Cerebellar cortex (tissue), 1 donor: ENCODE results near the gene PLPP4.

Experiments used
- DNase-seq: peaks from one replicate; pipeline ENCODE4 v3.0.0-alpha.2; 2015; ENCODE audit warnings: low spot score

PLPP4 gene

DNA sequence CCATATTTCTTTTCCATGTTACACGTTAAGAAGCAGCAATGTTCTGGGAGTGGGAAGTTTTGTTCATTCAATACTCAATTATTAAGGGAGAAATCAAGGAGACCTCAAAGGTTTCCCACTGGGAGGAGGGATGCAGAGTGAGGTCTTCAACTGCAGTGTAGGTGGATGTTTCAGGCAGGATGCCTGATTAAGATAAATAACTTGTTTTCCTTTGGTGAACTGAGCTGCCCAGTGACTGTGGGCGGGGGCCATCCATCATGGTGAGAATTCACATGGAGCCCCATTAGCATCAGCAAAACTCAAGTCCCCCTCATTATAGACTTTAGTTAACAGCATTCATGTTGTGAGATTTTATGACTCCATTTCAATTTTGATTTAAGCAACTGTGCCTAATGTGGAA lies 121.1 kb downstream of the PLPP4 start:
- DNase-seq: no peak

DNA sequence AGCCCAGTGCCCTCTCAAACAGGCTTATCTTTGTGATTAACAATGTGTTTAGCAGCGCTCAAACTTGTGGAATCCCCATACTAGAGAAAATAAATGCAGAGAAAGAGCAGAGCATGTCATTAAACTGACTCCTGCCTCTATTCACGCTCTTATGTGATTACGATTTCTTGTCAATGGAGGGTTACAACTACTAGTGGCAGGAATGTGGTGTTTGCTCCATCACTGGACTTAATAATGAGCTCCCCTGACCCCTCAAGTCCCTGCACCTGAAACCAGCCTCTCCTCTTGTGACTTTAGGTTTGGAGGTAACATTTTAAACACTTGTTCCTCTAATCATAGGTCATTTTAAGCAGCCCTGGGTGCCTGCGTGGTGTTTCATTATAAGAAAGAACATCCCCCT lies 121.9 kb downstream of the PLPP4 start:
- no peak for DNase-seq

DNA sequence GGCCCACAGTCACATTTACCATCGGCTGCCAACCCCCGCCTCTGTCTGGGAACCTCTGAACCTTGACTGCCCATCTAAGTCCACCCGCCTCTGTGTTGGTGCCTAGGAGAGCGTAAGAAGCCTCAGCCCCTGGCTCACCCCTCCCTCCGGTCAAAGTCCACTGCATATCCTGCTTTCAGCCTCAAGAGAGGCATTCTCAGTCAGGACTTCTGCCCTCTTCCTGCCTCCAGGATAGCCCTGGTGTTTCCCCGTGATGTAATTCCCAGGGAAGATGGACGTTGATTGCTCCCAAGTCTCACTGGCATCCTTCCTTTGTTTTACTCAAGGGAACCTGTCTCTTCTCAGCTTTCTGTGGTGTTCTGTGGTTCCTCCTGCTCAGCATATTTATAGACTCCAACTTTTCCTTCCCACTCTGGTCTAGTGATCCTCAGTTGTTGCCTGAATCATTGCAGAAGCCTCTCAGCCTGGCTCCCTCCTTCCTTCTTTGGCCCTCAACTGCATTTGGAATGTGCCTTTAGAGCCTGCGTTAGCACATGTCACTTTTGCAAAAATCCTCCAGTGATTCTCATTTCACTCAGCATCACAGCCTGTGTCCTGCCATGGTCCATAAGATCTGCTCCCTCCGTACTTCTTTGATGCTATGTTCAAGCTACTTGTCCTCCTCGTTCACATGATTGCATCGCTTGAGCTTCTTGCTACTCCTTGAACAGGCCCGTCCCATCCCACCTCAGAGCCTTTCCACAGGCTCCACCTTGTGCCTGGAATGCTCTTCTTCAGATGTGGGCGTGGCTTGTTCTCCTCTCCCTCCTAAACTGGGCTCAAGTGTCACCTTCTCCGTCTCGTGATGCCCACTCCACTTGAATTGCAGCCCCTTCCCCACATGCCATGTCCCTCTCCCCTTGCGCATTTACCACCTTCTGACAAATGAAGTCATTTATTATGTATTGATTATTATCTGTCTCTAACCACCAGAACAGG lies 124.2 kb downstream of the PLPP4 start:
- no peak for DNase-seq

DNA sequence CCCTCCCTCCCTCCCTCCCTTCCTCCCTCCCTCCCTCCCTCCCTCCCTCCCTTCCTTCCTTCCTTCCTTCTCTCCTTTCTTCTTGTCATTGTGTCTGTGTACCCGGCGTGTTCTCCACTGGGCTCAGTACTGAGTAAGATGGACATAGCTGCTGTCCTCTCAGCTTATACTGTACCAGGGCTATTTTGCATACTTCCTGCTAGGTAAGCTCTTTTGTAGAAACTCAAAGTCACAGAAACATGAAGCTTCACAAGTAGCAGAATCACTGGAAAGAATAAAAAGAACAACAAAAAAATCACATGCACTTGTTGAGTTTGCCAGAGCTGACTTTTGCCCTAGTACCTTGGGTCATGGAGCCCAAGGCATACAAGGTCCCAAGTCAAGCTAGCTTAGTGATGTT lies 125.7 kb downstream of the PLPP4 start:
- DNase-seq: no peak

- DNase-seq: no peak
These were observed 126.5 kb downstream of the PLPP4 start for GRCh38 chr10:120583424-120584108.

- no peak for DNase-seq
These were observed 127.8 kb downstream of the PLPP4 start for GRCh38 chr10:120584786-120585185.

DNA sequence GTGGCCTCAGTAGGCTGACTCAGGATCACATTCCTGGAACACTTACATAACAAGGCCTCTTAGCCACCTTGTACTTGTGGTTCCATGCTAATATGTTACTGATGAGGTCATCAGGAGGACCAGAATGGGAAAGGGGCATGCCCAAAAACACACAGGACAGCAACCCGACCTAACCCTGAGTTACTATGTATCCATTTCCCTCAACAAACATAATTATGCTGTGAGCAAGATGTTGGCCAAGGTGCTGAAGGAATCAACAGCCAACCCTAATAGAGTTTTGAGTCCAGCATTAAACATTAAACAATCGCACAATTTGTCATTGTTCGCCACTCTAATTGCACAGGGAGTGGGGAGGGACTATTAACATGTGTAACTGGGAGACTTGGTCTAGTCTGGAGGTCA lies 129.4 kb downstream of the PLPP4 start:
- no peak for DNase-seq

- DNase-seq: no peak
These were observed 130.0 kb downstream of the PLPP4 start for GRCh38 chr10:120587061-120587460.

- DNase-seq: no peak
These were observed 131.3 kb downstream of the PLPP4 start for GRCh38 chr10:120588311-120588710.

GRCh38 chr10:120593693-120594092 lies 136.7 kb downstream of the PLPP4 start:
- DNase-seq: no peak

- no peak for DNase-seq
These were observed 140.9 kb downstream of the PLPP4 start for GRCh38 chr10:120597902-120598301.

- DNase-seq: peak; percentile 93
These were observed 141.4 kb downstream of the PLPP4 start for GRCh38 chr10:120598386-120598785.

- DNase-seq: peak; percentile 30
These were observed 142.2 kb downstream of the PLPP4 start for GRCh38 chr10:120599200-120599724.

GRCh38 chr10:120600871-120601649 lies 144.0 kb downstream of the PLPP4 start:
- no peak for DNase-seq

DNA sequence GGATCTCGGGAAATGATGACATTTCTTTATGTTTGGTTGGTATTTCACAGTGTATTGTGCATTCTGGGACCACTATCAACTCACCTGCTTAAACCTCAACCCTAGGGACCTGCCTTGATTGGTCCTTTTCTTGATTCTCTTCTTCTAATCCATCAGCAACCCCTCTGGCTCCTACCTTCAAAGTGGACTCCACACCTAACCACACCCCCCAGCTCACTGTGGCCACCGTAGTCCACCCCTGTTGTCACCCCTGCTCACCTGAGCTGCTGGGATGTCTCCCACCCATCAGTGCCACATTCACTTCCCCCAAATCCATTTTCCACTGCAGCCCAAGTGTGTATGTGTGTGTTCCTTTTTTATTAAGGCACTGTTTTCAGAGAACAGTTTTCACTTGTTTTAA lies 145.0 kb downstream of the PLPP4 start:
- DNase-seq: no peak

- DNase-seq: no peak
These were observed 148.4 kb downstream of the PLPP4 start for GRCh38 chr10:120605410-120605809.

DNA sequence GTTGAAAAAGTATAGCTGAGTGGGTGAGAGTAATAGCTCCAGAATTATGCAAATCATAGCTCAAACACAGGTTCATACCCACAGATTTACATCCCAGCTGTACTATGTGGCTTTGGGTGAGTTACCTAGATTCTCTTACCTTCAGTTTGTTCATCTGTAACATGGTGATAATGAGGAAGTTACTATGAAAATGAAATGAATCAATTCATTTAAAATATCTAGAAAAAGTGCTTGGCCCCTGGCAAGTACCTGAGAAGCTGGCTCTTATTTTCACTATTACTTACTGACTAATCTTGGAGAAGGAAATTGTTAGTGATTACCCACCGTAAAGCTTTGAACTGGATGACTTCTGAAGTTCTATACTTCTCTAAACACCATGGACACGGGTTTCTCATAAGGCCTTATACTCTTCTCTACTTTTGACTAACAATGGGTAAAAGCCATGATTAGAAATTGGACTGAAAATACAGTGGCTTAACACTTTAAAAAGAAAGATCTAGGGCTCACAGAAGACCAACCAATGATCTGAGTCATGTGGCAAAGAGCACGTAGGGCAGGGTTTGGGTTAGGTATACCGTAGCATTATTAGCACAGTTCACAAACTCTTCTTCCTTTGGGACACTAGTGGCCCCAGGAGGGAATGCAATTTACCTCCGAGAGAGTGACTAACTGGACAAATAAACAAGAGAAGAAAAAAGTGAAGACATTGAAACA lies 149.2 kb downstream of the PLPP4 start:
- DNase-seq: no peak

- no peak for DNase-seq
These were observed 150.1 kb downstream of the PLPP4 start for GRCh38 chr10:120607016-120607709.

GRCh38 chr10:120607710-120608703 lies 151.0 kb downstream of the PLPP4 start:
- DNase-seq: no peak

DNA sequence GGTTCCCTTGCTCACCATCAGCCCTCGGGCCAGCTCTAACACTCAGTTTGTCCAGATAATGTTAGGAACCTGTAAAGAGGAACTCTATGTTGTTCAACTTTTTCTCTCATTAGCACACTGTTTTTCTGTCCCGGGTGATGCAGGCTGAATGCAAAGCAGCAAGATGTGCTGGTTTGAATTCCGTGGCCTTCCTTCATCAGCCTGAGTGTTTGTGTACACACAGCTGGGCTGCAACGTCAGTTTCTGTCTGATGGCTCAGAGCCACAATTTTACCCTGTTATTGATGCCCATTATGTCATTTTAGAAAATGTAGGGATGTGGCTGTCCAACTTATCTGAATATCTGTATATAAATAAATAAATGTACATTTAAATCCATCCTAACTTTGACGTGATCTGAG lies 152.0 kb downstream of the PLPP4 start:
- no peak for DNase-seq
